IPS-11a (cell line): Measurements from ENCODE around the gene SWAP70.

Experiments
- H3K4me3 ChIP-seq: one replicate; pipeline ENCODE4 v1.5.1; 2013; ENCODE audit warnings: low read depth, low read length, control low read depth

The SWAP70 gene

GRCh38 chr11:9772218-9772617, 108.3 kb downstream of the SWAP70 start:
- no peak overlapping the region for H3K4me3 ChIP-seq

- no peak overlapping the region for H3K4me3 ChIP-seq
Measured at GRCh38 chr11:9773524-9773923, 109.6 kb downstream of the SWAP70 start.

GRCh38 chr11:9774109-9774508, 110.2 kb downstream of the SWAP70 start:
- no peak overlapping the region for H3K4me3 ChIP-seq

GRCh38 chr11:9774591-9775397, 110.9 kb downstream of the SWAP70 start:
- no peak overlapping the region for H3K4me3 ChIP-seq

- H3K4me3 ChIP-seq, result no peak overlapping the region
Measured at GRCh38 chr11:9775398-9775779, 111.5 kb downstream of the SWAP70 start.

GRCh38 chr11:9776203-9776602, 112.3 kb downstream of the SWAP70 start:
- no peak overlapping the region for H3K4me3 ChIP-seq

- no peak overlapping the region for H3K4me3 ChIP-seq
Measured at GRCh38 chr11:9777066-9777465, 113.2 kb downstream of the SWAP70 start.

GRCh38 chr11:9777525-9777924, 113.6 kb downstream of the SWAP70 start:
- no peak overlapping the region for H3K4me3 ChIP-seq

- no peak overlapping the region for H3K4me3 ChIP-seq
Measured at GRCh38 chr11:9780929-9781328, 117.1 kb downstream of the SWAP70 start.

- no peak overlapping the region for H3K4me3 ChIP-seq
Measured at GRCh38 chr11:9783986-9784385, 120.1 kb downstream of the SWAP70 start.

GRCh38 chr11:9784602-9785315, 120.9 kb downstream of the SWAP70 start:
- no peak overlapping the region for H3K4me3 ChIP-seq

- no peak overlapping the region for H3K4me3 ChIP-seq
Measured at GRCh38 chr11:9787260-9787659, 123.4 kb downstream of the SWAP70 start.

- no peak overlapping the region for H3K4me3 ChIP-seq
Measured at GRCh38 chr11:9787981-9788521, 124.2 kb downstream of the SWAP70 start.

GRCh38 chr11:9789910-9790309, 126.0 kb downstream of the SWAP70 start:
- no peak overlapping the region for H3K4me3 ChIP-seq

GRCh38 chr11:9790703-9791102, 126.8 kb downstream of the SWAP70 start:
- H3K4me3 ChIP-seq, result no peak overlapping the region

GRCh38 chr11:9796266-9796665, 132.4 kb downstream of the SWAP70 start:
- H3K4me3 ChIP-seq, result no peak overlapping the region

- H3K4me3 ChIP-seq, result no peak overlapping the region
Measured at GRCh38 chr11:9796854-9797253, 133.0 kb downstream of the SWAP70 start.

- H3K4me3 ChIP-seq, result no peak overlapping the region
Measured at GRCh38 chr11:9797300-9797699, 133.4 kb downstream of the SWAP70 start.

GRCh38 chr11:9799886-9800285, 136.0 kb downstream of the SWAP70 start:
- H3K4me3 ChIP-seq, result no peak overlapping the region

- H3K4me3 ChIP-seq, result no peak overlapping the region
Measured at GRCh38 chr11:9802291-9802861, 138.5 kb downstream of the SWAP70 start.
